Gastroesophageal sphincter (tissue), 3 donors: ENCODE data around the gene FCGR2B.
"Not testable (repeated sequence)": the region's sequence is repeated elsewhere in the genome, so short reads cannot be mapped to it uniquely, and the experiment has no call there.

Experiments used
- POLR2A ChIP-seq, 2 donors: fragments of 450-650 bp; IDR thresholded peaks; one replicate each; pipeline ENCODE4 v1.6.1; 2017; ENCODE audit warnings: antibody characterized with exemption in 2 of 2, mild to moderate bottlenecking in 2 of 2, moderate library complexity in 1 of 2
- POLR2AphosphoS5 ChIP-seq: sonication (generic); formaldehyde crosslinking; IDR thresholded peaks from one replicate; pipeline ENCODE4 v1.6.1; 2017; ENCODE audit warnings: antibody characterized with exemption
- TF ChIP-seq, protein P1 (sequence below), 4 experiments: fragments of 200-600 bp in 2 of 4; fragments of 450-650 bp in 2 of 4; sonication (generic) in 1 of 4; IDR thresholded peaks; one replicate each; pipeline ENCODE4 v1.5.1; 2017 to 2019; ENCODE audit warnings: antibody characterized with exemption in 4 of 4, mild to moderate bottlenecking in 2 of 4, moderate library complexity in 2 of 4

DNA sequence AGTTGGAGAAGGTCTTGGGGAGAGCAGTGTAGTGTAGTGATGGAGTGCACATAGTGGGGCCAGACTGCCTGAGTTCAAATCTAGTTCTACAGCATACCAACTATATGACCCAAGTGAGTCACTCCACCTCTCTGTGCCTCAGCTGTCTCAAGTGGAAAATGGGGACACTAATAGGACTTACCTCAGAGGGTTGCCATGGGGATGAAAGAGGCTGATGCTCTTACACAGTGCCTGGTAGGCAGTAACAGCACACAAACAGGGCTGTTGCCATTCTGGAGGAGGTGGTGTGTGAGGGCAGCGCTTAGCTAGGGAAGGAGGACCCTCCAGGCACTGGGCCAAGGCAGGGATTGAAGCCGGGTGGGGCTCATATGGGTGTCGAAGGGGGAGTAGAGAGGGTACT lies 11.5 kb downstream of the FCGR2B start:
- not testable (repeated sequence) for TF ChIP-seq POLR2AphosphoS5; POLR2A (IDR thresholded peaks at IDR 0.05)
- TF ChIP-seq, protein P1, sequence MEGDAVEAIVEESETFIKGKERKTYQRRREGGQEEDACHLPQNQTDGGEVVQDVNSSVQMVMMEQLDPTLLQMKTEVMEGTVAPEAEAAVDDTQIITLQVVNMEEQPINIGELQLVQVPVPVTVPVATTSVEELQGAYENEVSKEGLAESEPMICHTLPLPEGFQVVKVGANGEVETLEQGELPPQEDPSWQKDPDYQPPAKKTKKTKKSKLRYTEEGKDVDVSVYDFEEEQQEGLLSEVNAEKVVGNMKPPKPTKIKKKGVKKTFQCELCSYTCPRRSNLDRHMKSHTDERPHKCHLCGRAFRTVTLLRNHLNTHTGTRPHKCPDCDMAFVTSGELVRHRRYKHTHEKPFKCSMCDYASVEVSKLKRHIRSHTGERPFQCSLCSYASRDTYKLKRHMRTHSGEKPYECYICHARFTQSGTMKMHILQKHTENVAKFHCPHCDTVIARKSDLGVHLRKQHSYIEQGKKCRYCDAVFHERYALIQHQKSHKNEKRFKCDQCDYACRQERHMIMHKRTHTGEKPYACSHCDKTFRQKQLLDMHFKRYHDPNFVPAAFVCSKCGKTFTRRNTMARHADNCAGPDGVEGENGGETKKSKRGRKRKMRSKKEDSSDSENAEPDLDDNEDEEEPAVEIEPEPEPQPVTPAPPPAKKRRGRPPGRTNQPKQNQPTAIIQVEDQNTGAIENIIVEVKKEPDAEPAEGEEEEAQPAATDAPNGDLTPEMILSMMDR (IDR thresholded peaks at IDR 0.05), result not testable (repeated sequence)
